AG10803 (cell line): ENCODE data around the gene DCAF8L1.
"Not testable (repeated sequence)": the region's sequence is repeated elsewhere in the genome, so short reads cannot be mapped to it uniquely, and the experiment has no call there.

Experiments used
- DNase-seq: peaks from one replicate; pipeline ENCODE4 v3.0.0; 2010; ENCODE audit warnings: low read depth
- H3K4me3 ChIP-seq: 2 replicates; pipeline ENCODE4 v1.5.1; 2011; ENCODE audit warnings: mild to moderate bottlenecking, low read length, control low read depth
- CTCF ChIP-seq: conservative IDR thresholded peaks from 2 replicates; pipeline ENCODE4 v1.5.1; 2011; ENCODE audit warnings: mild to moderate bottlenecking, low read length, control low read depth, inconsistent platforms

The DCAF8L1 gene

GRCh38 chrX:27996132-27996531 lies 14.9 kb upstream of the DCAF8L1 start:
- no peak overlapping the region for H3K4me3 ChIP-seq
- no peak for TF ChIP-seq CTCF
- DNase-seq, result no peak

GRCh38 chrX:27995611-27996010 lies 14.4 kb upstream of the DCAF8L1 start:
- no peak for DNase-seq
- H3K4me3 ChIP-seq, result no peak overlapping the region
- no peak for TF ChIP-seq CTCF

GRCh38 chrX:27987862-27988646 lies 6.8 kb upstream of the DCAF8L1 start:
- H3K4me3 ChIP-seq, result no peak overlapping the region
- TF ChIP-seq CTCF, result no peak
- no peak for DNase-seq

GRCh38 chrX:27976934-27977333 lies 4.3 kb downstream of the DCAF8L1 start:
- DNase-seq, H3K4me3 ChIP-seq: not testable (repeated sequence)

- TF ChIP-seq CTCF, result no peak
- DNase-seq, result no peak
- H3K4me3 ChIP-seq, result no peak overlapping the region
Measured at GRCh38 chrX:27976284-27976683, 5.0 kb downstream of the DCAF8L1 start.

- DNase-seq, result no peak
- no peak for TF ChIP-seq CTCF
- H3K4me3 ChIP-seq, result no peak overlapping the region
Measured at GRCh38 chrX:27968878-27969277, 12.4 kb downstream of the DCAF8L1 start.

GRCh38 chrX:27968352-27968751 lies 12.9 kb downstream of the DCAF8L1 start:
- H3K4me3 ChIP-seq, result no peak overlapping the region
- DNase-seq, result no peak
- TF ChIP-seq CTCF, result no peak

GRCh38 chrX:27966955-27967354 lies 14.3 kb downstream of the DCAF8L1 start:
- peak; percentile 0 for DNase-seq
- no peak overlapping the region for H3K4me3 ChIP-seq
- TF ChIP-seq CTCF, result no peak
